ENCODE results near the gene DEFB118.

DEFB118 gene

GRCh38 chr20:31394900-31395299 is 26.5 kb downstream of the DEFB118 start:
- H3K27ac ChIP-seq (ENCODE audit: low read depth, low read length) = no peak overlapping the region
- H3K9ac ChIP-seq (ENCODE audit: low read length in 5 of 5) = no peak overlapping the region
- H3K27me3 ChIP-seq (ENCODE audit: control insufficient read depth in 5 of 5, insufficient read depth in 4 of 5, low read length in 5 of 5) = peaks cover 0 to 5% (median 3%) of the 10 kb centered on the region in 5 donors
- no peaks in the 10 kb centered on the region for H3K9me3 ChIP-seq (ENCODE audit: control insufficient read depth in 5 of 5, low read length in 5 of 5)
- no peak overlapping the region for H3K4me3 ChIP-seq (ENCODE audit: low read depth in 1 of 5, low read length in 5 of 5)
- H3K36me3 ChIP-seq (ENCODE audit: control insufficient read depth in 5 of 5, insufficient read depth in 5 of 5, low read length in 5 of 5) = no peaks in the 10 kb centered on the region
- H3K4me1 ChIP-seq (ENCODE audit: control insufficient read depth in 5 of 5, insufficient read depth in 5 of 5, low read length in 5 of 5) = no peaks in the 10 kb centered on the region

- Histone ChIP-seq H3K27me3 (ENCODE audit: control insufficient read depth in 5 of 5, insufficient read depth in 4 of 5, low read length in 5 of 5) (peaks cover 0 to 5% (median 0%) of the 10 kb centered on the region in 5 donors), H3K36me3 (ENCODE audit: control insufficient read depth in 5 of 5, insufficient read depth in 5 of 5, low read length in 5 of 5) (no peaks in the 10 kb centered on the region), H3K9me3 (ENCODE audit: control insufficient read depth in 5 of 5, low read length in 5 of 5) (no peaks in the 10 kb centered on the region), H3K4me1 (ENCODE audit: control insufficient read depth in 5 of 5, insufficient read depth in 5 of 5, low read length in 5 of 5) (no peaks in the 10 kb centered on the region), H3K9ac (ENCODE audit: low read length in 5 of 5) (no peak overlapping the region), H3K4me3 (ENCODE audit: low read depth in 1 of 5, low read length in 5 of 5) (no peak overlapping the region), H3K27ac (ENCODE audit: low read depth, low read length) (no peak overlapping the region)
Measured at GRCh38 chr20:31403886-31404285, 35.5 kb downstream of the DEFB118 start.

DNA sequence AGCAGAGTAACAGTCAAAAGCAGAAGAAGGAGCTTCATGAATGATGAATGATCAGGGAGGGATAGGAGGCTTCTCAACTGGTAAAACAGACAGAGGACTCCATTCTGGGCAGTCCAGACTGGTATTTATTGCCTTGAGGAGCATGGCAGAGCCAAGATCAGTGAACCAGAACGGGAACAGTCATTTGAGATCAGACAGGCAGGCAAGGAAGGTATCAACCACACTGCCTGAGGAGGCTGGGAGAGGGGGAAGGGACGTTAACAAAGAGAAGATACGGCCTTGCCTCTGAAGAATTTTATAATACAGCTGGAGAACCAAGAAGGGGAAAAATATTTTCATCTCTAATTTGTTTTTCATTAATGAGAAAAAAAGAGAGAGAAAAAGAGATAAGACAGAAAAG is 37.7 kb downstream of the DEFB118 start, which contains the start of gene DEFB121:
Gene DEFB121, minus strand, starts transcription at position 101 of the 400 bp plus-strand sequence. Its CDS starts 63 bp downstream, at position 38.
- Histone ChIP-seq H3K36me3 (ENCODE audit: control insufficient read depth in 5 of 5, insufficient read depth in 5 of 5, low read length in 5 of 5) (no peaks in the 10 kb centered on the region), H3K4me3 (ENCODE audit: low read depth in 1 of 5, low read length in 5 of 5) (no peak within 1 kb of the TSS), H3K27ac (ENCODE audit: low read depth, low read length) (no peak within 1 kb of the TSS), H3K27me3 (ENCODE audit: control insufficient read depth in 5 of 5, insufficient read depth in 4 of 5, low read length in 5 of 5) (peaks cover 0 to 5% (median 0%) of the 10 kb centered on the region in 5 donors), H3K4me1 (ENCODE audit: control insufficient read depth in 5 of 5, insufficient read depth in 5 of 5, low read length in 5 of 5) (no peaks in the 10 kb centered on the region), H3K9me3 (ENCODE audit: control insufficient read depth in 5 of 5, low read length in 5 of 5) (no peaks in the 10 kb centered on the region), H3K9ac (ENCODE audit: low read length in 5 of 5) (no peak within 1 kb of the TSS)

GRCh38 chr20:31410011-31410410 is 41.6 kb downstream of the DEFB118 start:
- Histone ChIP-seq H3K4me1 (ENCODE audit: control insufficient read depth in 5 of 5, insufficient read depth in 5 of 5, low read length in 5 of 5) (no peaks in the 10 kb centered on the region), H3K27ac (ENCODE audit: low read depth, low read length) (no peak overlapping the region), H3K9me3 (ENCODE audit: control insufficient read depth in 5 of 5, low read length in 5 of 5) (no peaks in the 10 kb centered on the region), H3K36me3 (ENCODE audit: control insufficient read depth in 5 of 5, insufficient read depth in 5 of 5, low read length in 5 of 5) (no peaks in the 10 kb centered on the region), H3K9ac (ENCODE audit: low read length in 5 of 5) (no peak overlapping the region), H3K4me3 (ENCODE audit: low read depth in 1 of 5, low read length in 5 of 5) (no peak overlapping the region), H3K27me3 (ENCODE audit: control insufficient read depth in 5 of 5, insufficient read depth in 4 of 5, low read length in 5 of 5) (peaks cover 0 to 3% (median 0%) of the 10 kb centered on the region in 5 donors)

- H3K9ac ChIP-seq (ENCODE audit: low read length in 5 of 5) = no peak overlapping the region
- no peak overlapping the region for H3K27ac ChIP-seq (ENCODE audit: low read depth, low read length)
- no peaks in the 10 kb centered on the region for H3K27me3 ChIP-seq (ENCODE audit: control insufficient read depth in 5 of 5, insufficient read depth in 4 of 5, low read length in 5 of 5)
- no peaks in the 10 kb centered on the region for H3K9me3 ChIP-seq (ENCODE audit: control insufficient read depth in 5 of 5, low read length in 5 of 5)
- no peak overlapping the region for H3K4me3 ChIP-seq (ENCODE audit: low read depth in 1 of 5, low read length in 5 of 5)
- no peaks in the 10 kb centered on the region for H3K36me3 ChIP-seq (ENCODE audit: control insufficient read depth in 5 of 5, insufficient read depth in 5 of 5, low read length in 5 of 5)
- no peaks in the 10 kb centered on the region for H3K4me1 ChIP-seq (ENCODE audit: control insufficient read depth in 5 of 5, insufficient read depth in 5 of 5, low read length in 5 of 5)
Measured at GRCh38 chr20:31414381-31414780, 46.0 kb downstream of the DEFB118 start.

DNA sequence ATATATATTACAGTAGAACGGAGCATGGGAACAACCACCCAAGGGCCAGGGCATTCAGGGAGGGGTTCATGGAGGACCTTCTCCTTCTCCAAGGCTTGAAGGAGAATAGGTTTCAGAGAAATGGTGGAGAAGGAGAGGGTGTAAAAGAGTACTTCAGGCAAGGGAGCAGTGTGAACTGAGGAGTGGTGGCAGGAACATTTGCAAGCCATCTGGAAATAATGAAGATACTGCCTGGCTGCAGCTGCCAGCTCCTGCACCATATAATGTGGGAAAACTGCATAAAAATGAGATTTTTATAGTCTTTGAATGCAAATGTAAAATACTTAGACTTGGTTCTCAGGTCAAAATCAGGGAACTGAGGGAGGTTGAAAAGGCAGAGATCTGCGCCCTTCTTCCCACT is 47.3 kb downstream of the DEFB118 start:
- Histone ChIP-seq H3K4me1 (ENCODE audit: control insufficient read depth in 5 of 5, insufficient read depth in 5 of 5, low read length in 5 of 5) (no peaks in the 10 kb centered on the region), H3K36me3 (ENCODE audit: control insufficient read depth in 5 of 5, insufficient read depth in 5 of 5, low read length in 5 of 5) (no peaks in the 10 kb centered on the region), H3K4me3 (ENCODE audit: low read depth in 1 of 5, low read length in 5 of 5) (no peak overlapping the region), H3K27ac (ENCODE audit: low read depth, low read length) (no peak overlapping the region), H3K9me3 (ENCODE audit: control insufficient read depth in 5 of 5, low read length in 5 of 5) (no peaks in the 10 kb centered on the region), H3K9ac (ENCODE audit: low read length in 5 of 5) (no peak overlapping the region), H3K27me3 (ENCODE audit: control insufficient read depth in 5 of 5, insufficient read depth in 4 of 5, low read length in 5 of 5) (no peaks in the 10 kb centered on the region)

- Histone ChIP-seq H3K27ac (ENCODE audit: low read depth, low read length) (no peak overlapping the region), H3K36me3 (ENCODE audit: control insufficient read depth in 5 of 5, insufficient read depth in 5 of 5, low read length in 5 of 5) (no peaks in the 10 kb centered on the region), H3K4me3 (ENCODE audit: low read depth in 1 of 5, low read length in 5 of 5) (no peak overlapping the region), H3K9me3 (ENCODE audit: control insufficient read depth in 5 of 5, low read length in 5 of 5) (no peaks in the 10 kb centered on the region), H3K27me3 (ENCODE audit: control insufficient read depth in 5 of 5, insufficient read depth in 4 of 5, low read length in 5 of 5) (no peaks in the 10 kb centered on the region), H3K4me1 (ENCODE audit: control insufficient read depth in 5 of 5, insufficient read depth in 5 of 5, low read length in 5 of 5) (no peaks in the 10 kb centered on the region), H3K9ac (ENCODE audit: low read length in 5 of 5) (no peak overlapping the region)
Measured at GRCh38 chr20:31418307-31418706, 49.9 kb downstream of the DEFB118 start.
